Measurements from ENCODE around the gene THSD4. TPM values are rescaled to one million over a fixed set of nuclear protein-coding genes. Genes with fewer than 3 reads are reported as not detected.
A peak's percentile ranks its signal among the peaks of the same experiment; 100 is the strongest.

THSD4 gene
- total and polyA plus RNA-seq, 2 of the 4 experiments (the other 2 are of a cell fraction) = 25.5 to 31.1 TPM

- in situ Hi-C loops (cut with MboI; ENCODE audit: low sequenced_read_pairs) = no loop called here
- ATAC-seq (ENCODE audit: low read depth) (no peak), DNase-seq (no peak)
- Histone ChIP-seq H3K79me1 (ENCODE audit: low read depth in 1 of 2, low read length in 2 of 2) (no peaks in the 10 kb centered on the region; a peak in 1 of 4 replicates), H2BK20ac (ENCODE audit: low read depth, low read length) (no peak overlapping the region; the same call in 1 of the 2 replicates), H3K18ac (ENCODE audit: low read depth, low read length) (no peak overlapping the region), H3K14ac (replicated peaks; ENCODE audit: low read depth, low read length) (no peak overlapping the region), H3K4me3 (ENCODE audit: insufficient read depth, low read depth, low read length) (no peak overlapping the region), H3K9me3 (ENCODE audit: control insufficient read depth, insufficient read depth, low read length) (no peaks in the 10 kb centered on the region), H2BK15ac (ENCODE audit: low read depth, low read length) (no peak overlapping the region; the same call in 2 of the 3 replicates), H3K56ac (ENCODE audit: extremely low read depth, insufficient read depth, low read length) (no peak overlapping the region), H3K4me2 (ENCODE audit: low read depth, low read length) (no peak overlapping the region), H2BK120ac (ENCODE audit: low read depth, low read length) (no peak overlapping the region; the same call in 1 of the 2 replicates), H2AFZ (replicated peaks; ENCODE audit: low read length, poor library complexity) (no peak overlapping the region), H3K9ac (ENCODE audit: low read depth, low read length) (no peak overlapping the region), H3K36me3 (ENCODE audit: control insufficient read depth, insufficient read depth, low read length) (no peaks in the 10 kb centered on the region), H4K91ac (ENCODE audit: insufficient read depth, low read depth, low read length) (no peak overlapping the region), H2AK9ac (replicated peaks; ENCODE audit: low read depth, low read length, poor library complexity) (no peak overlapping the region), H3K27me3 (ENCODE audit: control insufficient read depth, insufficient read depth, low read length) (no peaks in the 10 kb centered on the region), H3K23ac (ENCODE audit: low read depth, low read length) (no peak overlapping the region), H3K27ac (ENCODE audit: insufficient read depth, low read length) (no peak overlapping the region), H4K8ac (ENCODE audit: low read depth in 2 of 2, low read length in 2 of 2) (0 out of 4 replicates have a peak overlapping the region, but pooled peaks of 1 of the 2 experiments have one; percentile 8), H2BK5ac (ENCODE audit: low read depth, low read length, poor library complexity, severe bottlenecking) (peak overlapping the region; percentile 5), H3K4ac (ENCODE audit: low read depth, low read length) (0 out of 2 replicates have a peak overlapping the region, but pooled peaks have one; percentile 5), H4K20me1 (ENCODE audit: insufficient read depth, low read length) (no peaks in the 10 kb centered on the region), H2AK5ac (ENCODE audit: low read depth, low read length) (peak overlapping the region; percentile 66; the same call in 1 of the 2 replicates), H3K4me1 (ENCODE audit: control insufficient read depth, insufficient read depth, low read length) (peaks cover 10% of the 10 kb centered on the region), H3K9me1 (ENCODE audit: insufficient read depth, low read length) (no peaks in the 10 kb centered on the region), H4K5ac (ENCODE audit: low read depth, low read length) (no peak overlapping the region)
- TF ChIP-seq RCOR1 (IDR thresholded peaks at IDR 0.05; ENCODE audit: insufficient replicate concordance, low read length) (no peak), NFE2L2 (IDR thresholded peaks at IDR 0.05; ENCODE audit: low read depth, low read length) (no peak), RFX5 (IDR thresholded peaks at IDR 0.05; ENCODE audit: low read depth, low read length) (no peak), RAD21 (IDR thresholded peaks at IDR 0.05; ENCODE audit: low read length) (no peak), ELK1 (IDR thresholded peaks at IDR 0.05; ENCODE audit: borderline replicate concordance, low read depth, low read length) (no peak), CEBPB (IDR thresholded peaks at IDR 0.05; ENCODE audit: low read depth, low read length) (no peak), MXI1 (IDR thresholded peaks at IDR 0.05; ENCODE audit: borderline replicate concordance, low read depth, low read length) (no peak), MAZ (IDR thresholded peaks at IDR 0.05; ENCODE audit: borderline replicate concordance, low read depth, low read length) (no peak), CHD1 (IDR thresholded peaks at IDR 0.05; ENCODE audit: low read depth, low read length) (no peak), SMC3 (IDR thresholded peaks at IDR 0.05; ENCODE audit: low read depth, low read length) (no peak), BHLHE40 (IDR thresholded peaks at IDR 0.05; ENCODE audit: low read depth, low read length) (no peak), FOS (IDR thresholded peaks at IDR 0.05; ENCODE audit: low read depth, low read length) (no peak)
- TF ChIP-seq, protein P1, sequence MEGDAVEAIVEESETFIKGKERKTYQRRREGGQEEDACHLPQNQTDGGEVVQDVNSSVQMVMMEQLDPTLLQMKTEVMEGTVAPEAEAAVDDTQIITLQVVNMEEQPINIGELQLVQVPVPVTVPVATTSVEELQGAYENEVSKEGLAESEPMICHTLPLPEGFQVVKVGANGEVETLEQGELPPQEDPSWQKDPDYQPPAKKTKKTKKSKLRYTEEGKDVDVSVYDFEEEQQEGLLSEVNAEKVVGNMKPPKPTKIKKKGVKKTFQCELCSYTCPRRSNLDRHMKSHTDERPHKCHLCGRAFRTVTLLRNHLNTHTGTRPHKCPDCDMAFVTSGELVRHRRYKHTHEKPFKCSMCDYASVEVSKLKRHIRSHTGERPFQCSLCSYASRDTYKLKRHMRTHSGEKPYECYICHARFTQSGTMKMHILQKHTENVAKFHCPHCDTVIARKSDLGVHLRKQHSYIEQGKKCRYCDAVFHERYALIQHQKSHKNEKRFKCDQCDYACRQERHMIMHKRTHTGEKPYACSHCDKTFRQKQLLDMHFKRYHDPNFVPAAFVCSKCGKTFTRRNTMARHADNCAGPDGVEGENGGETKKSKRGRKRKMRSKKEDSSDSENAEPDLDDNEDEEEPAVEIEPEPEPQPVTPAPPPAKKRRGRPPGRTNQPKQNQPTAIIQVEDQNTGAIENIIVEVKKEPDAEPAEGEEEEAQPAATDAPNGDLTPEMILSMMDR (conservative IDR thresholded peaks at IDR 0.05; ENCODE audit: low read depth, low read length) = no peak
- BruUV-seq (replicated peaks) = no TSS peak
- intact Hi-C loops (cut with micrococcal nuclease) = no loop called here
- dilution Hi-C loops (cut with HindIII; ENCODE audit: low sequenced_read_pairs, unreplicated experiment) = no loop called here
- ChIA-PET POLR2A (ENCODE audit: unreplicated experiment) (no interaction called here), CTCF (no interaction called here)
- no CpG with 5 or more reads among the region's 2 CpGs for WGBS, 2 experiments (ENCODE audit: extremely low coverage in 2 of 2, insufficient read length in 1 of 2)
These were observed 21.1 kb upstream of the THSD4 start for GRCh38 chr15:71094137-71094536.

Data from IMR-90 (cell line).